Neural progenitor cell (in vitro differentiated cells): ENCODE measurements around the gene SIRT7.

ENCODE experiments used
- EZH2 ChIP-seq: fragments of 200-600 bp; sonication (generic); IDR thresholded peaks from 2 replicates; pipeline ENCODE4 v1.6.1; 2017; ENCODE audit warnings: antibody characterized with exemption, mild to moderate bottlenecking, moderate library complexity
- EZH2phosphoT487 ChIP-seq: fragments of 200-600 bp; sonication (generic); IDR thresholded peaks from 2 replicates; pipeline ENCODE4 v1.6.1; 2017; ENCODE audit warnings: antibody characterized with exemption
- TF ChIP-seq, protein P1 (sequence below): fragments of 200-600 bp; sonication (generic); IDR thresholded peaks from 2 replicates; pipeline ENCODE4 v1.5.1; 2017; ENCODE audit warnings: antibody characterized with exemption, mild to moderate bottlenecking

DNA sequence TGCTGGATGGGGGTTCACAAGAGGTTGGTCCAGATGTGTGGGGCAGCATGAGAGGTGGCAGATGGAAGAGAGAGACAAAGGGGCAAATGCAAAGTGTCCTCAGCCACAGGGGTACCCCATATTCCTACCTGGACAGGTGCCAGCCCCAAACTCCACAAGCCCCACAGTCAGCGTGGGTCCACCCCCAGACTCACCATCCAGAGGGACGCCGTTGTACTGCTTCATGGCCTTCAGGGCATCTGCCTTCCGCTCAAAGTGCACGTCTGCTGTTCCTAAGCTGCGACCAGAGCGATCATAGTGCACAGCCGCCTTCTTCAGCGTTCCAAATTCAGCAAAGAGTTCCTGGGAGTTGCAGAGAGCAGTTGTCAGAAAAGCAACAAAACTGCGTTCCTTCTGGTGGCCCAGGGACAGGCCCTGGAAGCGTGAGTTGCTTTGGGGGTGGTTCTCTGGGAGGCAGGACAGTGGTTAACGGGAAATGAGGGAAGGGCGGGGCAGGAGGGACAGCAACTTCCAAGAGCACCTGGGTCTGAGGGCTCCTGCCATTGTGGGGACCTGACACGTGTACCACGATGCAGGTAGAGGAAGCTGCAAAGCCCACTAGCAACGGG lies 28.9 kb downstream of the SIRT7 start:
- TF ChIP-seq, protein P1, sequence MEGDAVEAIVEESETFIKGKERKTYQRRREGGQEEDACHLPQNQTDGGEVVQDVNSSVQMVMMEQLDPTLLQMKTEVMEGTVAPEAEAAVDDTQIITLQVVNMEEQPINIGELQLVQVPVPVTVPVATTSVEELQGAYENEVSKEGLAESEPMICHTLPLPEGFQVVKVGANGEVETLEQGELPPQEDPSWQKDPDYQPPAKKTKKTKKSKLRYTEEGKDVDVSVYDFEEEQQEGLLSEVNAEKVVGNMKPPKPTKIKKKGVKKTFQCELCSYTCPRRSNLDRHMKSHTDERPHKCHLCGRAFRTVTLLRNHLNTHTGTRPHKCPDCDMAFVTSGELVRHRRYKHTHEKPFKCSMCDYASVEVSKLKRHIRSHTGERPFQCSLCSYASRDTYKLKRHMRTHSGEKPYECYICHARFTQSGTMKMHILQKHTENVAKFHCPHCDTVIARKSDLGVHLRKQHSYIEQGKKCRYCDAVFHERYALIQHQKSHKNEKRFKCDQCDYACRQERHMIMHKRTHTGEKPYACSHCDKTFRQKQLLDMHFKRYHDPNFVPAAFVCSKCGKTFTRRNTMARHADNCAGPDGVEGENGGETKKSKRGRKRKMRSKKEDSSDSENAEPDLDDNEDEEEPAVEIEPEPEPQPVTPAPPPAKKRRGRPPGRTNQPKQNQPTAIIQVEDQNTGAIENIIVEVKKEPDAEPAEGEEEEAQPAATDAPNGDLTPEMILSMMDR, result no peak
- no peak for TF ChIP-seq EZH2
- TF ChIP-seq EZH2phosphoT487, result no peak
